Measurements from ENCODE around the gene MAN2B1.
A peak's percentile ranks its signal among the peaks of the same experiment; 100 is the strongest.
"Not testable (repeated sequence)": the region's sequence is repeated elsewhere in the genome, so short reads cannot be mapped to it uniquely, and the experiment has no call there.

MAN2B1 gene

GRCh38 chr19:12689581-12690216 is 23.2 kb upstream of the MAN2B1 start:
- H3K4me3 ChIP-seq (ENCODE audit: low read depth, low read length) = no peak overlapping the region
- in situ Hi-C loops (cut with HindIII; ENCODE audit: low sequenced_read_pairs) = no loop called here
- DNase-seq (ENCODE audit: low read depth) = no peak
- no peak for TF ChIP-seq CTCF (IDR thresholded peaks at IDR 0.05; ENCODE audit: low read depth, low read length, missing control alignments)

GRCh38 chr19:12689012-12689411 is 22.5 kb upstream of the MAN2B1 start:
- in situ Hi-C loops (cut with HindIII; ENCODE audit: low sequenced_read_pairs) = no loop called here
- TF ChIP-seq CTCF (IDR thresholded peaks at IDR 0.05; ENCODE audit: low read depth, low read length, missing control alignments) = no peak
- no peak overlapping the region for H3K4me3 ChIP-seq (ENCODE audit: low read depth, low read length)
- no peak for DNase-seq (ENCODE audit: low read depth)

- H3K4me3 ChIP-seq (ENCODE audit: low read depth, low read length) = no peak within 1 kb of the TSS
- in situ Hi-C loops (cut with HindIII; ENCODE audit: low sequenced_read_pairs) = no loop called here
- no peak for DNase-seq (ENCODE audit: low read depth)
- TF ChIP-seq CTCF (IDR thresholded peaks at IDR 0.05; ENCODE audit: low read depth, low read length, missing control alignments) = no peak
Observed at GRCh38 chr19:12687496-12688196, 21.1 kb upstream of the MAN2B1 start, which contains the start of gene GNG14. Gene GNG14, plus strand, starts transcription at chr19:12687998. Its CDS starts 51 bp downstream, at chr19:12688049.

- no peak for TF ChIP-seq CTCF (IDR thresholded peaks at IDR 0.05; ENCODE audit: low read depth, low read length, missing control alignments)
- H3K4me3 ChIP-seq (ENCODE audit: low read depth, low read length) = no peak overlapping the region
- DNase-seq (ENCODE audit: low read depth) = no peak
- in situ Hi-C loops (cut with HindIII; ENCODE audit: low sequenced_read_pairs) = no loop called here
Observed at GRCh38 chr19:12685831-12686230, 19.3 kb upstream of the MAN2B1 start.

GRCh38 chr19:12681074-12681987 is 14.8 kb upstream of the MAN2B1 start, which contains the start of gene DHPS:
Gene DHPS, minus strand, starts transcription at chr19:12681880. Its CDS starts 114 bp downstream, at chr19:12681766.
- peak; percentile 97 for DNase-seq (ENCODE audit: low read depth)
- peak within 1 kb of the TSS; percentile 77 for H3K4me3 ChIP-seq (ENCODE audit: low read depth, low read length)
- no peak for TF ChIP-seq CTCF (IDR thresholded peaks at IDR 0.05; ENCODE audit: low read depth, low read length, missing control alignments)
- in situ Hi-C loops (cut with HindIII; ENCODE audit: low sequenced_read_pairs) = no loop called here

- no peak for DNase-seq (ENCODE audit: low read depth)
- no peak for TF ChIP-seq CTCF (IDR thresholded peaks at IDR 0.05; ENCODE audit: low read depth, low read length, missing control alignments)
- no peak overlapping the region for H3K4me3 ChIP-seq (ENCODE audit: low read depth, low read length)
- in situ Hi-C loops (cut with HindIII; ENCODE audit: low sequenced_read_pairs) = no loop called here
Observed at GRCh38 chr19:12680034-12680433, 13.5 kb upstream of the MAN2B1 start.

- H3K4me3 ChIP-seq (ENCODE audit: low read depth, low read length); DNase-seq (ENCODE audit: low read depth); in situ Hi-C loops (cut with HindIII; ENCODE audit: low sequenced_read_pairs): not testable (repeated sequence)
Observed at GRCh38 chr19:12678039-12678438, 11.5 kb upstream of the MAN2B1 start.

Measured in astrocyte of the cerebellum (primary cell).